ENCODE measurements around the gene SPSB4. TPM values are rescaled to one million over a fixed set of nuclear protein-coding genes. Genes with fewer than 3 reads are reported as not detected.

The SPSB4 gene
- total RNA-seq, 1 experiment from 2014 or later: 106 TPM

DNA sequence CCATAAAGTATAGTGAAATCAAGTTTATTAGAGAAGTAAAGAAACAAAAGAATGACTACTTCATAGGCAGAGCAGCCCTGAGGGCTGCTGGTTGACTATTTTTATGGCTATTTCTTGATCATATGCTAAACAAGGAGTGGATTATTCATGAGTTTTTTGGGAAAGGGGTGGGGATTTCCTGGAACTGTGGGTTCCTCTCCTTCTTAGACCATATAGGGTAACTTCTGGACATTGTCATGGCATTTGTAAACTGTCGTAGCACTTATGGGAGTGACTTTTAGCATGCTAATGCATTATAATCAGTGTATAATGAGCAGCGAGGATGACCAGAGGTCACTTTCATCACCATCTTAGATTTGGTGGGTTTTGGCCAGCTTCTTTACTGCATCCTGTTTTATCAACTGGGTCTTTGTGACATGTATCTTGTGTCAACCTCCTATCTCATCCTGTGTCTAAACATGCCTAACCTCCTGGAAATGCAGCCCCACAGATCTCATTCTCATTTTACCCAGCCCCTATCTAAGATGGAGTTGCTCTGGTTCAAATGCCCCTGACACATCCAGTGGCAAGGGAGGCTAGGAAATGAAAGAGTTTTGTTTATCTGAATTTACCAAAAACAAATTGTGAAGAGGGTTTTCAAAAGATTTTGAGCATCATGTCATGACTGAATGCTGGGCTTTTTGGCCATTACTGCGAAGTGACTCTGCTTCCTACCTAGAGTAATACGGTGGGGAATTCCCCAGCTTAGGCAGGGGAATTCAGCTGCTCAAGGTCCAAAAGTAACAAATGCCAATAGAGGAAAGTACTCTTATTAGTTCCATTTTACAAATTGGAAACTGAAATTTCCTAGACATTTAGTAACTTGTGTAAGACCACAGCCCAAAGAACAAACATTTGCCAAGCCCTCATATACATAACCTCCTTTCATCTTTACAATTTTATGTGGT, 6.2 kb upstream of the SPSB4 start:
- Histone ChIP-seq H3K36me3 (no peaks in the 10 kb centered on the region), H3K27me3 (no peaks in the 10 kb centered on the region), H3K4me3 (no peak overlapping the region), H3K27ac (no peak overlapping the region), H3K9me3 (replicated peaks) (no peaks in the 10 kb centered on the region), H3K4me1 (no peaks in the 10 kb centered on the region; the same call in 1 of the 2 replicates)
- DNase-seq: no peak

DNA sequence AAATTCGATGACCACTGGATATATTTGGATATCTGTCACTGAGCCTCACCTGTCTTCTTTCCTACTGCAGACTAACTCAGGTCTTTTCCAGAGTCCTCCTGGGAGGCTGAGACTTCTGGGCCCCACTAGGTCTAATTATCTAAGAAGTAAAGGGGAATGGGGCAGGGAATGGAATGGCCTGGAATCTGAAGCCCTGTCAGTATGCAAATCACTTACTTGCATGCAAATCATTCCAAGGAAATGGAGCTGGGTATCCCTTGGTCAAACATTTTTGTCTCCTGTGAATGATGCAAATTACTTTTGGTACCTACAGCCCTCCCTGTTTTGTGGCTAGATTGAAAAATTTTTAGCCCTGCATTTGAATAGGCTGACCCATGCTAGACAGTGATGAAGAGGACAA, 5.3 kb upstream of the SPSB4 start:
- no peak overlapping the region for H3K4me3 ChIP-seq
- H3K27me3 ChIP-seq: no peaks in the 10 kb centered on the region
- H3K4me1 ChIP-seq: peaks cover 5% of the 10 kb centered on the region
- H3K27ac ChIP-seq: no peak overlapping the region
- no peaks in the 10 kb centered on the region for H3K36me3 ChIP-seq
- DNase-seq: no peak
- no peaks in the 10 kb centered on the region for H3K9me3 ChIP-seq (replicated peaks)

DNA sequence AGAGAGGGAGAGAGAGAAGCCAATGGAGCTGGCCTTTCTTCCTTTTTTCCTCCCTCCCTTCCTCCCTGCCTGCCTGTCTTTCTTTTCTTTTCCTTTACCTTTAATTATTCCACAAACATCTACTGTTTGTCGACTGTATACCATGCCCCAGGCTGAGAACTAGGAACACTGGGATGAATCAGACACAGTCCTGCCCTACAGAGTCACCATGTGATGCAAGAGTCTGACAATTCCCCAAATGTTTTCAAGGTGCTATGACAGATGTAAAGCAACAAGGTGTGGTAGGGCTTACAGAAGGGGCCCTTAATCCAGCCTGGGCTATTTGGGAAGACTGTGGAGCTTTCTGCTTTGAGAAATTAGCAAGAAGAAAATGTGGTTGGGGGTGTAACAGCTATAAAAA, 4.0 kb upstream of the SPSB4 start:
- no peaks in the 10 kb centered on the region for H3K9me3 ChIP-seq (replicated peaks)
- H3K4me1 ChIP-seq: peaks cover 5% of the 10 kb centered on the region
- no peak for DNase-seq
- H3K4me3 ChIP-seq: no peak overlapping the region
- H3K27me3 ChIP-seq: no peaks in the 10 kb centered on the region
- no peaks in the 10 kb centered on the region for H3K36me3 ChIP-seq
- H3K27ac ChIP-seq: no peak overlapping the region

DNA sequence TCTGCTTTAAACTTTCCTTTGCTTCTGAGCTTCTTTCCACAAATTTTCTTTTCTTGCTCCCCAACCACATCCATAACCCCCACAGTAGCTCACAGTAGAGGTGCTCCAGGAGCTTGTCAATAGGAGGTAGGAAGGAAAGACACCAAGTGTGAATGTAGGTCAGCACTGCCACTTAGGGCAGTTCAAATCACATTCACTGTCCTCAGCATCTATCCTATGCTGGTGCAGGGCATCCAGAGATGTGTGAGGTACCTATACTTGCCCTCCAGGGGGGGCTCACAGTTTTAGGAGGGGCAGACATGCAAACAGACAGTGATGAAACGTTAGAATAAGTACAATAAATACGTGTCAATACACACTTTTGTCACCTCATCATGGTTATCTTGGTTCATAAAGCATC, 1.5 kb upstream of the SPSB4 start:
- Histone ChIP-seq H3K9me3 (replicated peaks) (no peaks in the 10 kb centered on the region), H3K27me3 (no peaks in the 10 kb centered on the region), H3K4me1 (peaks cover 12% of the 10 kb centered on the region), H3K27ac (no peak overlapping the region), H3K36me3 (peaks cover 9% of the 10 kb centered on the region; the same call in 1 of the 2 replicates), H3K4me3 (no peak overlapping the region)
- DNase-seq: peak; percentile 47 to 62

DNA sequence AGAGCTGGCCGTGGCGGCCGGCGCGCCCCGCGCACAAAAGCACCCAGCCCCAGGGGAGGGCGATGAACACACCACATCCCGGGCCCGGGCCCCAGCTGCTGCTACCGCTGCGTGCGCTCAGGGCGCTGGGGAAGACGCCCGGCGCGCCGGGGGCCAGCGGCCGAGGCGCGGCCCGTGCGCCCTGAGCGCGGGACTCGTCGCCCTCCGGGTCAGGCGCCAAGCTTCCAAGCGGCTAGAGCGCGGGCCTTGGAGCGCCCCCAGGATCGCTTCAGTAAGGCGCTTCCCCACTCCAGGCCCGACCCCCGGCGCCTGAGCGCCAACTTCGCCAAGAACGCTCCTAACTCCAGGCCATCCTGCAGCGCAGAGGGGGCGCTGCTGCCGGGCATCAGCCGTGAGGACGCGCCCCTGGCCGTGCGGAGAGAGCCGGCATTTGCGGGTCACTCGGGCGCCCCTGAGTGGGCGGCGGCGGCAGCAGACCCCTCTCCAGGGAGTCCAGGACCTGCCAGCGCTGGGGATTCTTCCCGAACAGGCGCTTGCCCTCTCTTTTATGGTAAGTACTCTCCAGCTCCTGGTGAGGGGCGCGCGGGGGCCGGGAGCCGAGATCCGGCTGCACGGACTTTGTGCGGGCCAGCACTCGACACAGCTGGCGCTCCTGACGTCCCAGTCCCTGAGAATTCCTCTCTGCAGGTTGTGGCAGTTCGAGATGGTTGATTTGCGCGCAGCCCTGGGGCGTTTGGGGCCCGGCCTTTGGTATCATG, 475 bp downstream of the SPSB4 start:
- peaks cover 26% of the 10 kb centered on the region for H3K4me1 ChIP-seq
- peak overlapping the region; percentile 90 for H3K4me3 ChIP-seq
- DNase-seq: peak; percentile 71
- H3K27ac ChIP-seq: peak overlapping the region; percentile 84
- H3K9me3 ChIP-seq (replicated peaks): no peaks in the 10 kb centered on the region
- H3K36me3 ChIP-seq: peaks cover 9% of the 10 kb centered on the region; the same call in 1 of the 2 replicates
- no peaks in the 10 kb centered on the region for H3K27me3 ChIP-seq

DNA sequence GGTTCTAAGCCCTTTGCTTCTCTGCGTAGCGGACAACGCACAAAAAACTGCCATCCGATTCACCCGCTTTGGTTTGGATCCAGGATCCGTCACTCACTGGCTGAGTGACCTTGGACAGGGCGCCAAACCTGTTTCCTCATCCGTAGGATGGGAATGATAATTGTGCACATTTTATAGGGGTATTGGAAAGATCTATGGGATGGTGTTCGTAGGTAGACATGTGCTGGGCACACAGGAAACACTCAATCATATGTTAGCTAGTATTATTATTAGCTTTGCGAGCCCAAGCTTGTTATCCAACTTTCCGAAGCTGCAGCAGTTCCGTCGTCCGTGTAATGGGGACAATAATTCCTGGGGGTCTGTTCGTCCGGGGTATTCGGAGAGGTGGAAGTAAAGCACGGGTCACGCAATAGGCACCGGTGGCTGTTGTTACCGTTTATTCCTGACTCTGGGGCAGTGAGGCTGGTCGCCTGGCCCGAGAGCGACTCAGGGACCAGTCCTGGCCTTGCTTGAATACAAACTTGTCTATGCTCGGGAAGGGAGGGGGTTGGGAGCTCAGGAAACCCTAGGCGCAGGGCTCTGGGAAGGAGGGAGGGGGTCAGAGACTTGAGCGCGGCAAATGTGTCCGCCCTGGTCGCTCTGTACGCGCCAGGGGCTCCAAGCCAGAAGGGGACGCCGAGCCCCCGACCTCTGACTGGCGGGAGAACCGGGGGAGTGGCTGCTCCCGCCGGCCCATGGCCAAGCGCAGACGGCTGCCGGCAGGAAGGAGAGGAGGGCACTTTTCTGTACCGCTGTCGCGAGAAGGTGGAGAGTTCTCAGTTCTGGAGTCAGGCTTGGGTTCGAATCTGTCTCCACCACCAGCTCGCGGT, 1.3 kb downstream of the SPSB4 start:
- Histone ChIP-seq H3K4me1 (peaks cover 34% of the 10 kb centered on the region), H3K27me3 (no peaks in the 10 kb centered on the region), H3K9me3 (replicated peaks) (no peaks in the 10 kb centered on the region), H3K36me3 (peaks cover 9% of the 10 kb centered on the region; the same call in 1 of the 2 replicates), H3K27ac (peak overlapping the region; percentile 84), H3K4me3 (peak overlapping the region; percentile 90)
- DNase-seq: peak; percentile 75 to 77

DNA sequence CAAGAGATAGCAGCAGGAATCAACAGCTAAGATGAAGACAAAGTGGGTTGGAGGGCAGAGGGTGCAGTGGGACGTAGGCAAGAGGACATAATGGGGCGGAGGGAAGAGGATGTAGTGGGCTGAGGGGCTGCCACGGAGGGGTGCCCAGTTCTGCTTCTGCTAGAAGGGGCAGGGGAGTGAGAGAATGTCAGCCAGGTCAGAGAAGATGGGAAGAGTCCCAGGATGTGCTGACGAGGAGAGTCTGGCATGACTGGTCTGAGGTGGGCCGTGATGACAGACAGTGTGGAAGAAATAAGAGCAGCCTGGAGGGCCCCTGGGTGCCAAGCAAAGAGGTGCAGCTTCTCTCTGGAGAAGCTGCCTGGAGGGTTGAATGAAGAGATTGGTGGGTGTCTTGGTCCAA, 4.0 kb downstream of the SPSB4 start:
- Histone ChIP-seq H3K4me3 (no peak overlapping the region), H3K27ac (no peak overlapping the region), H3K4me1 (peaks cover 41% of the 10 kb centered on the region), H3K36me3 (peaks cover 16% of the 10 kb centered on the region; the same call in 1 of the 2 replicates), H3K9me3 (replicated peaks) (no peaks in the 10 kb centered on the region), H3K27me3 (no peaks in the 10 kb centered on the region)
- no peak for DNase-seq

DNA sequence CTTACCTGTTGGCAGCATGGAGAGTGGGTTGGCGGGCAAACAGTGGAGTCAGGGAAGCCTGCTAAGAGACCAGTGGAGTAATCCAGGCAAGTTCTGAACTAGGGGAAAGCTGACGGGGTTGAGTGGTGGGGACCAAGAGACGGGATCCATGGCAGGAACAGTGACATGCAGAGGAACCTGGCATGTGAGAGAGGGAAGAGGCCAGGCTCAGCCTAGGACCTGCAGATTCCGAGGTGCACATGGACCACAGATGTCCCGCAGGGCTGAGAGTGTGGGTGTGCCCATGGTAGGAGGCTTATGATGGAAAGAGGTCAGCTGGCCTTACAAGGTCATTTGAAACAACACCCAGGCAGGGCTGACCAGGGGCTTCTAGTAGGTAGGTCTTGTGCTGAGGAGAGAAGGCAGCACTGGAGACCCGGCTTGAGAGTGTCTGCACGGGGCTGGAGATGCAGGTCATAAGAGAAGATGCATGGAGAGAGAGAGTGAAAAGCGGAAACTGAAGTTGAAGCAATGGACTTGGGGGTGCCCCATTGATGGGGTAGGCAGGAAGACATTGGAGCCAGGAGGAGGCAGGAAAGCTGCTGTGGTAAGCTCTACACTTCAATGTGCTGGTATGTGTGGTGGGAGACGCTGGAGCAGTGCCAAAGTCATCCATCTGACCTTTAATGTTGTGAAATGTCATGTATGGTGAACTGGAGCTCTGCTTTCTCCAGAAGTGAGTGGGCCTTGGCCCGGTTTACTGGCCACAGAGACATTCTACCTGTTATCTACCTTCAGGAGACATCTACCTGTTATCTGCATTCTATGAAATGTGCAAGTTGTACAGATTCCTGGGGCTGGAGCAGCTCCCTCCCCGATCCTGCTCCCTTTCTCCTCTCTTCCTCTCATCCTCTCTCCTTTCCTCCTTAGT, 4.6 kb downstream of the SPSB4 start:
- peaks cover 36% of the 10 kb centered on the region for H3K4me1 ChIP-seq
- H3K27me3 ChIP-seq: no peaks in the 10 kb centered on the region
- peak in 1 of 2 experiments; percentile 38 for DNase-seq
- H3K9me3 ChIP-seq (replicated peaks): no peaks in the 10 kb centered on the region
- no peak overlapping the region for H3K4me3 ChIP-seq
- peaks cover 16% of the 10 kb centered on the region for H3K36me3 ChIP-seq
- peak overlapping the region; percentile 39; the same call in 1 of the 2 replicates for H3K27ac ChIP-seq

DNA sequence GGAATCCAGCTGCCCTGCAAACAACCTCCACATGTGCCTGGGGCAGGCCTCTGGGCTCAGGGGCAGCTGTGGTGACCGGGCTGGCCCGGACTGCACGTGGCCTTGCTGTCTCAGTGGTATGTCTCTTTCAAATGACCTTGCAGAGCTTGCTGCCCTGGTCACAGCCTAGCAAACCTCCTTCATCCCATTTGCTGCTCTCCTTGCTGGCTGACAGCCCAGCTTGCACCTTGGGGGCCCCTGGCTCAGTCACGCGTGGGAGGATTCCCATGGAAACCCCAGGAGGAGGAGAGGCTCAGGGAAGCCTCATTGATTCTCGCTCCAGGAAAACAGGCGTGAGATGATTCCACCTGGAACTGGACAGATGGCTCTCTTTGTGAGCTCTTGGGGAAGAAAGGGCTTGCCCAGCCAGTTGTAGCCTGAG, 5.6 kb downstream of the SPSB4 start:
- Histone ChIP-seq H3K4me1 (peaks cover 36% of the 10 kb centered on the region), H3K27ac (peak overlapping the region; percentile 39)
- peak; percentile 73 for DNase-seq

DNA sequence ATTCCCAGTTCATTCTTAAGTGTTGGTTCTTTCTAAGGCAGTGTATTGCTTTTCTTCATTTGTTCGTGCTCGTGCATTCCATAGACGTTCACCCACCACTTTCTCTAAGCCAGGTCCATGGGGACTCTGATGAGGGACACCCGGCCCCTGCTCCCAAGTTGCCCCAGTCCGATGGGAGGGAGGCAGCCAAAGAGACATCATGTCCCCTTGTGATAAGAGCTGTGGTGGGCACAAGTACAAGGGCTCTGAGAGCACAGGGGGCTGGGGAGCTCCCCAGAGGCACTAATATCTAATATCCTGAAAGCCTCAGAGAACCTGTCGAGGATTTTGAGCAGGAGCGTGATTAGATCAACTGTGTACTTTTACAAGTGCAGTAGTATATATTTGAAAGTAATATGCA, 6.3 kb downstream of the SPSB4 start:
- peaks cover 36% of the 10 kb centered on the region for H3K4me1 ChIP-seq
- H3K4me3 ChIP-seq: no peak overlapping the region
- no peak for DNase-seq
- H3K27me3 ChIP-seq: no peaks in the 10 kb centered on the region
- peaks cover 18% of the 10 kb centered on the region for H3K36me3 ChIP-seq
- no peaks in the 10 kb centered on the region for H3K9me3 ChIP-seq (replicated peaks)
- H3K27ac ChIP-seq: peak overlapping the region; percentile 39

More for the DNA sequence above, 5.6 kb downstream of the SPSB4 start:
- no peak overlapping the region for H3K4me3 ChIP-seq
- H3K36me3 ChIP-seq: peaks cover 16% of the 10 kb centered on the region
- no peaks in the 10 kb centered on the region for H3K27me3 ChIP-seq
- no peaks in the 10 kb centered on the region for H3K9me3 ChIP-seq (replicated peaks)

DNA sequence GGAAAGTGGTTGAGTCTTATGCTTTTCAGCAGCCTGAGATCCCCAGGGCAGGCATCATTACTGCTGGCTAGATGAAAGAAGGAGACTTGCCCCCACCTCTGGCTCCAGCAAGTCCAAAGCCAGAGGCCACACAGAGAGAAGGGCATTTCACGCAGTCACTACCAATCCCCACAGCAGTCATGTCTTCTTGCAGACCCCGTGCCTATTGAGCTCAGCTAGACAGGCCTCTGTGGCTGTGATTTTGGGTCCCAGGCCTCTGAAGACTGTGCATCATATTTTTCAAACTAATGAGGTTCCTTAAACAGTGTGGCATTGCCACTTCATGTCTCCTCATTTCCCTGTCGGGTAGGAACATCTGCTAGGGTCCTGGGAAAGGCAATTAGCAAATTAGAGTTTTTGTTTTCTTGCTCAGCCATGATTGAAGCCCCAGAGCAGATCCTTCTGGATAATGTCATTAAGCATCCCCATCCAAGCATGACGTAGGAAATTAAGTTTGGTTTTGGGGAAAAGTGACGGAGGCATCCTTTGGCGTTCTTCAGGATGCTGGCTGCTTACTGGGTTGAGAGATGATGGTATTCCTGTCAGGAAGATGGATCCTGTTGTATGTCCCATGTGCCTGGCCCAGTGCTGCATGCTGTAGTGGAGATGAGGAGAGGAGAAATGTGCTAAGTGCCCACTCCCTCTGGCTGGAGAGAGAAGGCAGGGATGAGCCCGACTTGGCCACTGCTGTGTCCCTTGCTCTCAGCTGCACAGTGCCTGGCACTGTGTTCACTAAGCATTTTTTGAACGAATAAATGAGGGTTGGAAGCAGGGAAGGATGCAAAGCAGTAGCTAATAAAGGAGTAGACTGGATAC, 7.0 kb downstream of the SPSB4 start:
- H3K36me3 ChIP-seq: peaks cover 18% of the 10 kb centered on the region
- no peak overlapping the region for H3K27ac ChIP-seq
- peaks cover 39% of the 10 kb centered on the region for H3K4me1 ChIP-seq
- no peak overlapping the region for H3K4me3 ChIP-seq
- H3K27me3 ChIP-seq: no peaks in the 10 kb centered on the region
- H3K9me3 ChIP-seq (replicated peaks): no peaks in the 10 kb centered on the region
- DNase-seq: no peak

DNA sequence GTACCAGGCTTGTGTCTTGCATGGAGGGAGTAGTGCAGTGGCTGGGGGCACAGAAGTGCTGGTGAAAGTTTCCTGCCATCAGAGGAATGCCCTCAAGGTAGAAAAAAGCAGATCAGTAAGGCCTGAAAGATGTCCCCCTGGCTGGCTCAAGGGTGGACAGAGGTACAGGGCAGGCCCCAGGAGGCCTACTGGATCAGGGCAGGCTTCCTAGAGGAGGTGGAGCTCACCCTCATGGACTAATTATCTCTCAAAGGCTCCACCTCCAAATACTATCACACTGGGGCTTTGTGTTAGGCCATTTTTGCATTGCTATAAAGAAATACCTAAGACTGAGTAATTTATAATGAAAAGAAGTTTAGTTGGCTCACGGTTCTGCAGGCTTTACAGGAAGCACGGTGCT, 7.8 kb downstream of the SPSB4 start:
- no peak for DNase-seq
- Histone ChIP-seq H3K9me3 (replicated peaks) (no peaks in the 10 kb centered on the region), H3K36me3 (peaks cover 12% of the 10 kb centered on the region), H3K27me3 (no peaks in the 10 kb centered on the region), H3K4me1 (peaks cover 44% of the 10 kb centered on the region), H3K27ac (no peak overlapping the region), H3K4me3 (no peak overlapping the region)

DNA sequence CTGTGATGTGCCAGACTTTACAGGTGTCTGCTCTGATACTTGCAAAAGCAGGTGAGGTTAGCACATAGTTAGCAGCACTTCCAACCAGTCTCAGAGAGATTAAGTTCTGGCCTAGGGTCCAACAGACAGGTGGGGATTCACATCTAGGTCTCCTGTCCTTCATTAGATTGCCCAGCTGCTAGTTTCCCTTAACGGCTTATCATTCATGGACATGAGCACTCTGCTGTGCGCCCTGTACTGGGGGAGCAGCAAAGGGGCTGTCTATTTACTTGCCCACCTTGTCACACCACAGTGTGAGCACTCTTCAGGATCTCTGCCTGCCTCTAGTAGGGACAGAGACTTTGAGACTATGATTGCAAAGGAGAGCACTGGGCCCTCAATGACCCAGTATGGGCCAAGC, 8.7 kb downstream of the SPSB4 start:
- H3K9me3 ChIP-seq (replicated peaks): no peaks in the 10 kb centered on the region
- no peak for DNase-seq
- H3K36me3 ChIP-seq: peaks cover 9% of the 10 kb centered on the region
- H3K27ac ChIP-seq: no peak overlapping the region
- no peak overlapping the region for H3K4me3 ChIP-seq
- H3K4me1 ChIP-seq: peaks cover 45% of the 10 kb centered on the region
- H3K27me3 ChIP-seq: no peaks in the 10 kb centered on the region

Measured in SJCRH30 (cell line).